Hindlimb muscle (tissue), 1 donor: ENCODE results near the gene KRTAP10-6. TPM values are rescaled to one million over a fixed set of nuclear protein-coding genes. Genes with fewer than 3 reads are reported as not detected.
"Not testable (repeated sequence)": the region's sequence is repeated elsewhere in the genome, so short reads cannot be mapped to it uniquely, and the experiment has no call there.

Source experiments
- DNase-seq: peaks from one replicate; pipeline ENCODE4 v3.0.0-alpha.2; 2013
- polyA plus RNA-seq: library from polyadenylated mRNA; unstranded; fragments of 120-200 nt; gene quantifications from one replicate; pipeline ENCODE4 v1.2.1, GENCODE V29; 2013; ENCODE audit not compliant: insufficient read length

The KRTAP10-6 gene
- polyA plus RNA-seq, 1 donor = not detected

DNA sequence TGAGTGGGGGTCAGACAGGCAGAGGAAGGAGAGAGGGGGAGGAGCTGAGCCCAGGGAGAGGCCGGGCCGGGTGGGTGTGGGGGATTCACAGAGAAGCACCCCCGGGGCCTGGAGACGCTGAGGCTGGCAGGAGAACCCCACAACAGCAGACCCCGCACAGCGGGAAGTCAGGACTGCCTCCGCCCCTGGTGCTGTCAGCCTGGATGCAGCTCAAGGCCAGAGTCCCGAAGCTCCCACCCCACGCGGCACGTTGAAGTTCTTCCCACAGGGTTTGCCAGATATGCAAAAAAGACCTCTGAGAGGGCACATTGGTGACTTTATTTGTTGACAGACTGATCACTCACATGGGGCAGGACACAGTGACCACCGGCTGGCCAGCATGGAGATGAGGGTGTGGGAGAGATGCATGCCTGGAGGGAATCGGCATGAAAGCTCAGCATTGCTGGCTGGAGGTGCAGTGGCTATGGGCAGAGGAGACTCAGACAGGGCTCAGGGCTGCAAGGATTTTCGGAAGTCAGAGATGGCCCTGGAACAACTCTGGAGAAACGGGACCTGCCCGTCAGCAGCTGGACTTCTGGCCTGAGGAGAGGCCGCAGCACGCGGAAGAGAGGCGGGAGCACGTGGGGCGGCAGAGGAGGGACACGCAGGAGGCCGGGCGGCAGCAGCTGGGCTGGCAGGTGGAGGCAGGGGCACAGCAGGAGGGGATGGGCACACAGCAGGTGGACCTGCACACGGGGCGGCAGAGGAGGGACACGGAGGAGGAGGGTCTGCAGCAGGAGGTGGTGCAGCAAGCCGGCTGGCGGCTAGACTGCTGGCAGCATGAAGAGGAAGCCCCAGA lies 34.6 kb downstream of the KRTAP10-6 start:
- no peak for DNase-seq

DNA sequence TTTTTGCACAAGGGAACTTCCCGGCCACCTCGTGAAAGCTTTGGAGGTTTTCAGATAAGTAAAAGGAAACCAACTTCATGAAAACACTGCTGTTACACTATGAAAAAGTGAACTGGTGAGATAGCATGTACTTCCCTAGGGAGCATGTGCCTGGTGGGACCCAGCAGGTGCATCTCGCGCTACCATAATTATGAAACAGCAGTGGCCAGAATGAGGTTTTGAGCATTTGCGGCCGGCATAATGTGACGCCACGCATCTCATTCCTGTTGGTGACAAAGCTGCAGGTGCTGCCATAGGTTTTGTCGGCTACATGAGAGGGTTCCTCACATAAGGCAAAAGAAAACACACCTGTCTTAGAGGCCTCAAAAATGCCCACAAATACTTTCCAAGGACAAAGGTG lies 35.4 kb downstream of the KRTAP10-6 start:
- DNase-seq = no peak

DNA sequence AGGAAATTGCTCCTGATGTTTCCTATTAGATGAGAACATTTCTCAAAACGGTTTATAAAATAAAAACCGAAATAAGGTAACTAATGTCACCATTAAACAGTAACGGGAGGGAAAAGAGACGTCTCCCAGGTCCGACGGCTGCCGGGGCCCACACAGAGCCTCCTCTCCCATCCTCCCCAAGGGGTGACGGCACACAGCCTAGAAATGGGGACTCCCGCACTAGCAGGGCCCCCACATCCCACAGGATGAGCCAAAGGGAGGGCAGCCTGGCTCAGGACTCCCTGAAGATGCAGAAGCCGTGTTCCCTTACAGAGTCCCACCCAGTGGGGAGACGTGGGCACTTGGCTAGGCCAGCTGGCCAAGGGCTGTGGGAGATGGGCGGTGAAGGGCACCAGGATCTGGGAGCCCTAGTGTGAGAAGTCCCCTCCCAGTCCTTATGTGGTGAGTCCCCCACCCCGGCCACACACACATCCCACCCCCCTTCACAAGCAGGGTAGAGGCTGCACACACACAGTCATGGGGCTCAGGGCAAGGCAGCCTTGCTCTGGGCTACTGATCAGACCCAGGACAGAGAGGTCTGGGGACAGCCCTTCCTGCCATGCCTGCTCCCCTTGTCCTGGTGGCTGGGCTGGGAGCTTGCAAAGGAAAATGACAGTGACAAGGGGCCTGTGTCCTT lies 37.0 kb downstream of the KRTAP10-6 start:
- DNase-seq = no peak

- no peak for DNase-seq
Measured at GRCh38 chr21:44552681-44553080, 39.6 kb downstream of the KRTAP10-6 start.

GRCh38 chr21:44552136-44552535 lies 40.2 kb downstream of the KRTAP10-6 start:
- DNase-seq = no peak

- DNase-seq = no peak
Measured at GRCh38 chr21:44551340-44551961, 40.9 kb downstream of the KRTAP10-6 start, which contains the start of gene KRTAP10-2. TSS of gene KRTAP10-2 (minus strand) at chr21:44551505. CDS start at chr21:44551458, 47 bp downstream.

DNA sequence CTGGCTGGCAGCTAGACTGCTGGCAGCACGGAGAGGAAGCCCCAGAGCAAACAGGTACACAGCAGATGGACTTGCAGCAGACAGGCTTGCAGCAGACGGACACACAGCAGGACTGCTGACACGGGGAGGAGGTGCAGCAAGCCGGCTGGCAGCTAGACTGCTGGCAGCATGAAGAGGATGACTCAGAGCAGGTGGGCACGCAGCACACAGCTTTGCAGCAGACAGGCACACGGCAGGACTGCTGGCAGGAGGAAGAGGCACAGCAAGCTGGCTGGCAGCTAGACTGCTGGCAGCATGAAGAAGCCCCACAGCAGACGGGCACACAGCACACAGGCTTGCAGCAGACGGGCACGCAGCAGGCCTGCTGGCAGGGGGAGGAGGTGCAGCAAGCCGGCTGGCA lies 41.5 kb downstream of the KRTAP10-6 start:
- no peak for DNase-seq

DNA sequence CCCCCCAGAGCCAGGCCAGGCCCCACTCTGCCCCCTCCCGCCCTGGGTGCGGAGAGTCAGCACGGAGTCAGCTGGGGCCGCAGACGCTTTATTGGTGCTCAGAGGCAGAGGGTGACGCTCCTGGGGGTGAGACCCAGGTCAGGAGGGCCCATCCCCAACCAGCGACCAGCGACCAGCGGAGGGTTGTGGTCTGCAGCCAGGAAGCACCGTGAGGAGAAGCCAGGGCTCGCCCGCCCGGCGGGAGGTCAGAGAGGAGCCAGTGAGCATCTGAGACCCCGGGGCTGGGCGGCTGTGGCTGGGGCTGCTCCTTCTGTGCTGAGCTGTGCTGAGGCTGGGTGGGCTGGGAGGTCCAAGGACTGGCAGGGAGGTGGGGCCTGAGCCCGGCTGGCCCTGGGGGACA lies 42.0 kb downstream of the KRTAP10-6 start:
- DNase-seq = not testable (repeated sequence)

DNA sequence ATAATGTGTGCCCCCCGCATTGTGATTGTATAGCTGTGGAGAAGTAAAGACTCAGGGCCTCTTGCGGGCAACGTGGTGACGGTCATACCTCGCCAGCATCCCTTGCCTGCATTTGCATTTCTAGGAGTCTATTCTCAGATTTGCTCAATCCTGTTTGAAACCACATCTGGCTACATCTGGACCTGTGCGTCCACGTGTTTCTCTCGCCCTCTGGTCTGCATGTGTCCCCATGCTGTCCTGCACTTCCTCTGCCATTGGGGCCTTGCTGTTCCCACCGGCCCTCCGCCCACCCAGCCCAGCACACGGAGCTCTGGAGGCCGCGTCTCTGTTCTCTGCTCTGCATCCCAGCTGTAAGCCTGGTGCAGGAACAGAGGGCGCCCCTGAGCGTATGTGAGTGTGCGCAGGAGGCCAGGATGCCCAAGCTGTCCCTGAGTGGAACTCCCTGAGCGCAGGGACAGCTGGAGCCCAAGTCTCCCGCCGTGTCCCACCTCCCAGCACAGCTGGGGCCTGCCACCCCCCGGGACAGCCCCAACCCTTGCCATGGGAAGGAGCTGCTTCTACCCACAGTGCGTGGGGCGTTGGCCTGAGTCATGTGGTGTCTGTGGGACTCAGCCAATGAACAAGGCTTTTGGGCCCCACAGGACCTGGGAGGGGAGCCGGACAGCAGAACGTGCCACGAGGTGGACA lies 42.6 kb downstream of the KRTAP10-6 start:
- DNase-seq = no peak

GRCh38 chr21:44548922-44549321 lies 43.4 kb downstream of the KRTAP10-6 start:
- DNase-seq = no peak

DNA sequence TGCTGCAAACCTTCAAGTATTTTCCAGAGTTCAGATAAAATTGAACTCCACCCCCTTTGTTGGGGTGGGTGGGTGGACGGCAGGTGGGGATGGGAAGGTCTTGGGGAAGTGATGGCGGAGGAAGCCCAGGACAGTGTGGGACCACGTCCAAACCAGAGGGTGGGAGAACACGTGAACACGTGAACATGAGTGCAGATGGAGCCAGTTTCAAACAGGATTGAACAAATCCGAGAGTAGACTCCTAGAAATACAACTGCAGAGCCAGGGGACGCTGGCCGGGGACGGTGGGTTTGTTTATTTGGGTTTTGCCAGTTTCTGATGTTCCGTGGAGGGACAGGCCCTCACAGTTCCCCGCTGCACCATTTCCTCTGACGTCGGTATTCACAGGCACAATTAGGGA lies 43.9 kb downstream of the KRTAP10-6 start:
- no peak for DNase-seq

DNA sequence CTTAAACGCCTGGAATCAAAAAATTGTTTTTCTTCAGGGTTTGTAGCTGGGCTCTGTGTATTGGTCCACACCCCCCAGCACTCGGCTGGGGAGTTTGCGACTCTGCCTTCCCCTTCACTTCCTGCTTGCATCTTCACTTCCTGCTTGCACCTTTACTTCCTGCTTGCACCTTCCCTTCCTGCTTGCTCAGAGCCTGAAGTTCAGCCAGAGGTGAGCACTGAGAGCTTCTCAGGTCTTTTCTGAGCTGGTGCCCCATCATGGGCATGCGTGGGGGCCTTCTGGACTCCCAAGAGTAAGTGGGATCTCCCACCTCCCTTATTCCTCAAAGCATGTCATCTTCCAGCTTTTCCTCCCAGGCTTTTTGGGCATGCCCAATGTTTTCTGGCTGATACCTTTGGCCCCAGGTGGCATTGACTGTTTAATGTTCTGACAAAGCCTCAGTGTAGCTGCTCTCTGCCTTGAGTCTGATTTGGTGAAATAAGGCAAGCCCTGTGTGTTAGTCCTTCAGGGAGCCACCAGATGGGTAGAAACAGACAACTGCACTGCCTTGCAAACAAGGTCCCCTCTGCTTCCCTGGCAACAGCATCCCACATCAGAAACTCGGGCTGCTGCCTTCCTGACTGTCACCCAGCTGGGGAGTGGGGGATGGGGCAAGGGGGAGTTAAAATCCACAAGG lies 44.5 kb downstream of the KRTAP10-6 start:
- no peak for DNase-seq

DNA sequence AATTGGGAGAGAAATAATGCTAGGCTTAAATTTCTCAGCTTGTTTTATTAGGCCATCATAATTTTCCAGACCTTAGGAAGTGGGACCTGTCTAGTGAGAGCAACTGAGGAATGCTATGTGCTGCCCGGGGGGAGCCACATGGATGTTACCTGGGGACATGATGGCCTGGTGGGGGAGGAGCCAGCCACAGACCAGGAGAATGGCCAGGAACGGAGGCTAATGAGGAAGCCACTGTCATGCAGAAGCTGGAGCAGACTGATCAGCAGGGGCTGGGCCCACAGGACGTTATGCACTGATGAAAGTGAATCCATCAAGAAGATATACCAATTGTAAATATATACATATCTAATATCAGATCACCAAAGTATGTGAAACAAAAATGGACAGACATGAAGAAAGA lies 47.7 kb downstream of the KRTAP10-6 start:
- no peak for DNase-seq

DNA sequence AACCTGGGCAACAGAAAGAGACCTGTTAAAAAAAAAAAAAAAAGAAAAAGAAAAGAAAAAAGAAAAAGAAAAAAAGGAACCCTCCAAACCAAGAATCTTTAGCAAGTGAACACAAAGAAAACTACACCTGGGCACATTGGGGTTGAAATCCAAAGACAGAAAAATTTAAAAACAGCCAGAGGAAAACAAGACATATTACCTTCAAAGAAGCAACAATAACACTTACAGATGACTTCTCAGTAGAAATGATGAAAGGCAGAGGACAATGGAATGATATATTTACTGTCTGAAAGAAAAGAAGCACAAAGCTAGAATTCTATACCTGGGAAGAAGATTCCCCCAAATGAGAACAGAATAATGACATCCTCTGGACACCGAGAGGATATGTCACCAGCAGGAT lies 49.6 kb downstream of the KRTAP10-6 start:
- DNase-seq = no peak

Other genes with a start within 250 kb of the KRTAP10-6 start
- 2.1 TPM for gene TRPM2, start 238.9 kb downstream of the KRTAP10-6 start, polyA plus RNA-seq
- gene LRRC3, start 137.0 kb downstream of the KRTAP10-6 start, polyA plus RNA-seq = 2.4 TPM
- not detected for gene KRTAP10-1, start 52.3 kb downstream of the KRTAP10-6 start, polyA plus RNA-seq
- not detected for gene KRTAP10-2, start 41.0 kb downstream of the KRTAP10-6 start, polyA plus RNA-seq
- not detected for gene KRTAP10-3, start 33.7 kb downstream of the KRTAP10-6 start, polyA plus RNA-seq
- not detected for gene KRTAP10-4, start 18.8 kb downstream of the KRTAP10-6 start, polyA plus RNA-seq
- gene KRTAP10-5, start 11.9 kb downstream of the KRTAP10-6 start, polyA plus RNA-seq = not detected
- not detected for gene KRTAP10-7, start 8.1 kb upstream of the KRTAP10-6 start, polyA plus RNA-seq
- not detected for gene KRTAP10-8, start 19.6 kb upstream of the KRTAP10-6 start, polyA plus RNA-seq
- gene KRTAP10-9, start 34.6 kb upstream of the KRTAP10-6 start, polyA plus RNA-seq = not detected
- gene KRTAP10-10, start 44.9 kb upstream of the KRTAP10-6 start, polyA plus RNA-seq = not detected
- not detected for gene KRTAP10-11, start 53.9 kb upstream of the KRTAP10-6 start, polyA plus RNA-seq
- gene KRTAP12-4, start 62.2 kb upstream of the KRTAP10-6 start, polyA plus RNA-seq = not detected
- not detected for gene KRTAP12-3, start 65.4 kb upstream of the KRTAP10-6 start, polyA plus RNA-seq
- not detected for gene KRTAP12-2, start 74.4 kb upstream of the KRTAP10-6 start, polyA plus RNA-seq
- gene KRTAP12-1, start 89.7 kb upstream of the KRTAP10-6 start, polyA plus RNA-seq = not detected
- gene KRTAP10-12, start 104.7 kb upstream of the KRTAP10-6 start, polyA plus RNA-seq = not detected
- 0.14 TPM for gene TSPEAR, start 119.1 kb upstream of the KRTAP10-6 start, polyA plus RNA-seq
- gene UBE2G2, start 209.3 kb upstream of the KRTAP10-6 start, polyA plus RNA-seq = 86.3 TPM
- 61.7 TPM for gene SUMO3, start 225.6 kb upstream of the KRTAP10-6 start, polyA plus RNA-seq